ENCODE results near the gene ETV3L.
"Not testable (repeated sequence)": the region's sequence is repeated elsewhere in the genome, so short reads cannot be mapped to it uniquely, and the experiment has no call there.

Gene ETV3L

DNA sequence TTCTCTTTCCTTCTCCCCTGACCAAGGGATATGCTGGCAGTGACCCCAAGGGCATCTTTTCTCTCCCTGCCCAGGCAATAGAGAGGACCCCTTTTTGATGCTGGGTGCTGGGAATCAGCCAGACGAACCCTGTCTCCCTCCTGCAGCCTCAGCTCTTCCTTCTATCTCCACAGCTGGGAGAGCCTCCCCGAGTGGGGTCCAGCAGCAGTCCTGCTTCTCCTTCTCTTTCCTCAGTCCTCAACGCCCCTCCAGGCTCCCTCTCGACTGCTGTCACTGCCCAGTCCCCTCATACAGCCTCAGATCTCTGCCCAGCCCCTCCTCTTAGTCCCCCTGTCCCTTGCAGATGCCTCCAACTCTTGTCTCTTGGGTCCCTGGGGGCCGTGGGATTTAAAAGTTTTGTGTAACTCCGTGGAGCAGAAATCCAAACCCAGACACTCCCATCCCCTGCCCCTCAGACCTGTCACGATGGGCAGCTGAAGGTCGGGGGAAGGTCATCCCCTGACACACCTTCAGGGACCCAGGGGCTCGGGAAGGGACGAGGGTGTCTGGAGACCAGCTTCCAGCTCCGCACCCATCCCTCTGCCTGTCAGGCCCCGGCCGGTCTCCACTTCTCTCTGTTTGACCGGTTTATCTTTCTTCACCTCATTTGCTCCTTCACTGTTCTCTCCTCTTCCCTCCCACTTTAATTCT, 5.8 kb upstream of the ETV3L start:
- no peak for DNase-seq (ENCODE audit: low read depth in 2 of 2)

DNA sequence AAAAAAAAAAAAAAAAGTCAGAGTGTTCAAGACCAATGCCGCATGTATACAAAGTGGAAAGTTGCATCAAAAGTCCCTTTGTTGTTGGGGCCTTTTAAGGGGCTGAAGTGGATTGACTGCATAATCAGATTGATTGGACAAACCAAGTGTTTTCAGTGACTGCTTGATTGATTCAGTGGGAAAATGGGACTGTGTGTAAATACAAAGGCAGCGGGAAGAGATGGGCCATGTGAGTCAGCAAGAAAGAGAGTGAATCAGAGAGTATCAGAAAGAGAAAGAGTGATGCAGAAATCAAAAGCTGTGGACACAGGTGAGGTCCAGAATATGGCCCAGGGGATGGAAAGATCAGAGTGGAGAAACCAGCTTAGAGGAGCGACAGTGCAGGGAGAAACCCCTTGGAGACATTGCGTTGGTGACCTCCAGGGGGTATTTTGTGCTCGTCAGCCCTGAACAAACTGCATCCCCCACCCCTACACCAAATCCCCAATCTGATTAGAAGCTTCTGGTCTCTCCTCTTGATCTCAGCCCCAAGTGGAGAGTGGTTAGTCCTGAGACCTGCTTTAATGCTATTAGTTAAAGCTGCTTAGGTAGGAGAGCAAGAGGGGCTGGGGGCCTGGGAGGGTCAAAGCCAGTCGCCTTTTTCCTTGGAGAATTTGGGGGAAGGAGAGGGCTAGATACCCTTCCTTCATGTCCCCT, 5.1 kb upstream of the ETV3L start:
- no peak for DNase-seq (ENCODE audit: low read depth in 2 of 2)

DNA sequence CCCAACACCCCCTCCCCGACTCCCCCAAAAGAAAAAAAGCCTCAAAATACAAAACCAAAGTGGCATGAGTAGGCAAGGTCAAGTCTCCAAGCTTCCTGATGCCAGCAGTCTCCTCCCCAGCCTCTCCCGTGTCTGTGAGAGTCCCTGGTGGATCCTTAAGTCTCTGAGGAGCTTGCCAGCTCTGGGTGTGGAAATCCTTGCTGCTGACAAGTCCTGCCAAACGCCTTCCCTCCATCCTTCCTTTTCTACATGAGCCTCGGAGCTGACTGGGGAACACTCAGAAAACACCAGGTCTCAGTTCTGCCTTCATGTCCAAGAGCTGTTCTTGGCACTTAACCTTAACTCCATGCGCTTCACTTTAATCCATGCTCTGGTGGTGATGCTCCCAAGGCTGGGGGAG, 3.7 kb upstream of the ETV3L start:
- DNase-seq (ENCODE audit: low read depth in 2 of 2), result no peak

DNA sequence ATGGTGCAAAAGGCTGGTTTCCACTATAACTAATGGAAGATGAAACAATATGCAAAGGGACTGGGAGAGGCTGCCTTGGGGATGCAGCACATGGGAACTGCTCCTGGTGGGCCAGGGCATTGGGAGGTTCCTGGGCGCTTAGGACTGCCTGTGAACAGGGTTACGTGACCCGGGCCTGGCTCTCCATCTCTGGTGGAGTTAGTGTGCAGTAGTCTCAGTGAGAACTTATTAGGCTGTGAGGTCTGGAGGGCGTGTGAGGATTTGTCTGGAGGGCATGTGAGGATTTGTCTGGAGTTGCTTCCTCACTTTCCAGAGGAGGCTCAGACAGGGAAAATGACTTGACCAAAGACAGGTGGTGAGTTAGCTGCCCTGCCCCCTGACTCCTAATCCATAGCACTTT, 1.5 kb upstream of the ETV3L start:
- DNase-seq (ENCODE audit: low read depth in 2 of 2), result no peak

DNA sequence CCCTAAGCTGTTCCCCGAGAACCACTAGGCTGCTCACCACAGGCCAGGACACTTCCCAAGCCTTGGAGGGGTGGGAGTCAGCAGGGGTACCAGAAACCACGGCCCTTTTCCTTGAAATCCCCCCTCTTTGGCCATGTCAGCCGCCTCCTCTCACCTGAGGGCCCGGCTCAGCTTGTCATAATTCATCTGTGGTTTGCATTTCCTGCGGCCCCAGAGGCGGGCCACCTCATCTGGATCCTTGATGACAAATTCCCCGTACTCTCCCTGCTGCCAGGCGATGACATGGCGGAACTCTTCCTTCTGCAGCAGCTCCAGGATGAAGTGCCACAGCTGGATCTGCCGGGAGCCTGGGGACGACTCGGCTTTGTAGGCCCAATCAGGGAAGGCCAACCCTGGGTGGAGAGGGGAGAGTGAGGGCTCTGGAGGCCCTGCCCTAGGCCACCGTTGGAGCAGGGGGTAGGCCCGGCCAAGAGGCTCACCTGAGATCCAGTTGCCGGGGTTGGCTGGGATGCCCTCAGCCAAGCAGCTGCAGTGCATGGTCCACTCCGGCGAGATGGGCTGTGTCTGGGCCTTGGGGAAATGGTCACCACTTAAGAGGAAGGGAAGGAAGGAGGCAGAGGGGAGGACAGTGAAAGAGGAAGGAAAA, 498 bp downstream of the ETV3L start:
- not testable (repeated sequence) for DNase-seq (ENCODE audit: low read depth in 2 of 2)

DNA sequence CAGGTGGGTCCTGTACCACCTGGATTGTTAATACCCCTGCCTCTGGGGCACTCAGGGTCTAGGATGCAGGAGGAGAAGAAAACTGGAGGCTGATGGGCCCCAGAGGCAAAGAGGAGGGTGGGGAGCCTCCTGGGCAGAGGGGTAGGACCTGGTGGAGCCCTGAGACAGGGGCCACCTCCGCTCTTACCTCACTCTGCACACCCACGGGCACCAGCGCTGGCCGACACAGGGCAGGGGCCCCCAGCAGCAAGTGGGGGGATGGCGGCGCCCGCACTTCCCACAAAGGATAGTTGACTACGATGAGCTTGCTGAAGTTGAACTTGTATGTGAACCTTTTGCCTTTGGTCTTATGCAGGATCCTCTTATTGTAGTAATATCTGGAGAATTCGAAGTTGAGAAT, 1.1 kb downstream of the ETV3L start:
- no peak for DNase-seq (ENCODE audit: low read depth in 2 of 2)

DNA sequence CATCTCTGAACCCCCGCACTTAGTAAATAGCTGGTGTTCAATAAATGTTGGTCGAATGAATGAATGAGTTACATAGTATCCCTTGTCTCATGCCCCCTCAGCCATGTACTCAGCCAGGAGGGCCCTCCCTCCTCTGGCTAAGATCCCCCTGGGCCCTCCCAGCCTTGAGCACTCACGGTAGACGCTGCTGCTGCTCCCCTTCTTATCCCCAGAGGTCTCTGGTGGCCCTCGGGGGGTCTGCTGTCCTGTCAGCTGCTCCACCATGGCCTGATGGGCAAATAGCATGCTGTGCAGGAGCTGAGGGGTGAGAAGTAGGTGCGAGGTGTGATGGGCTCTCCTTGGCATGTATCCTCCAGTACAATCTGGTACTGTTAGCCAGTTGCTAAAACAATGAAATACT, 1.9 kb downstream of the ETV3L start:
- DNase-seq (ENCODE audit: low read depth in 2 of 2), result no peak

DNA sequence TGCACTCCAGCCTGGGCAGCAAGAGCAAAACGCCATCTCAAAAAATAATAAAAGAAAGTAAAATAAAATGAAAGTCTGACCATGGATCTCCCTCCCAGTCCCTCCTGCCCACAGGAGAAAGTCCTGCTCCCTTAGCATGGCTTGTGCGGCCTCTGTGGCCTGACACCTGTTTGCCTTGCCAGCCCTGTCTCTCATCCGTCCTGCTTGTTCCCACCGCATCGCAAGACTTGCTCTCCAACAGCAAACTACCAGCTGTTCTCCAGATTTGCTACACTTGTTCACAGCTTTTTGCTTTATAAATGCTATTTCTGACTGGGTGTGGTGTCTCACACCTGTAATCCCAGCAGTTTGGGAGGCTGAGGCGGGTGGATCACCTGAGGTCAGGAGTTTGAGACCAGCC, 2.7 kb downstream of the ETV3L start:
- DNase-seq (ENCODE audit: low read depth in 2 of 2), result no peak

DNA sequence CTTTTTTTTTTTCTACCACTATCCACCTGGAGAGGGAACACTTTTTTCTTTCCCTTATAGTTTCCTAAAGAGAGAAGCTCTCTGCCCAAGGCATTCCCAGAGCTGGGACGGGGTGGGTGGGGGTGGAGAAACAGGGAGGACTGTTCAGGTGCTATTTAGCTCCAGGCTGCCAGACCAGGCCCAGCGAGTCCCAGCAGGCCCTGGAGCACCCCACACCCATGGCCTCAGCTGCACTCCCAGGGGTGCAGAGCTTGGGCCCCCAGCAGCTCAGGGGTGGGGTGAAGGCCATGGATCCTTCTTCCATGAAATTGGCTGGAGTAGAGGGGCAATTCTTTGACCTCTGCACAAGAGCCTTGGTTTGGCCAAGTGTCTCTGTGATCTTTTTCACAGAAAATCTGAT, 4.1 kb downstream of the ETV3L start:
- no peak for DNase-seq (ENCODE audit: low read depth in 2 of 2)

DNA sequence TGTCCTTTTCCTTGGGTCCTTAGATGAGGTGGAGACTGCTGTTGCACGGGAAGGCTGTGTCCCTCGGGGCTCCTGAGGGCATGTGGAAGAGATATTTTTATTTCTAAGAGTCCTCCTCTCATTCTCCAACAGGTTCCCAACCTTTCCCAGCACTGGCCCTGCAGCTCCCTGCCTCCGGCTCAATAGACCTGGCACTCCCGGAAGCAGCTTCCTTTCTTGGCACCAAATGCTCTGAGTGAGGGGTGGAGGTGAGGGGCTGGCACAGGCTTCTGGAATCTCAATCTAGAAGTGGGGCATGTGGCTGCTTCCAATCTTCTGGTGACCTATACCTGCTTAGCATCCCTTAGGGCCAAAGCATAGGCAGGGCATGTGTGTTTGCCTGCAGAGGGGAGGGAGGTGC, 4.5 kb downstream of the ETV3L start:
- no peak for DNase-seq (ENCODE audit: low read depth in 2 of 2)

DNA sequence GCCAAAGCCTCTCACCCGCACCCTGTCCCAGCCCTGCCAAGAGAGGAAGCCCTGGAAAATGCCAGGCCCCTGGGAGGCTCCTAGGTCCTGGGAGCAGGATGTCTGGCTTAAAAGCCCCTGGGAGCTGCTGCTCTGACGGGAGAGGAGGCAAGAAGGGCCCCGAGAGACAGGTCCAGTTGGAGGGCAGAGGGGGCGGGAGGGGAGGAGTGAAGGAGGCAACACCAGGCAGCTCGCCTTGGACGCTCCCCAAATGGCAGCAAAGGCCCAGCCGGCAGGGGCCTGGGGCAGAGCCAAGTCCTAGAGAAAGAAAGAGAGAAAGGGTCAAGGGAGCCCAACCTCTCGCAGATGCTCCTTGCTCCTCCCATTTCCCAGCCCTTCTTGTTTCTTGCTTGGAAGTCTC, 6.8 kb downstream of the ETV3L start:
- no peak for DNase-seq (ENCODE audit: low read depth in 2 of 2)

DNA sequence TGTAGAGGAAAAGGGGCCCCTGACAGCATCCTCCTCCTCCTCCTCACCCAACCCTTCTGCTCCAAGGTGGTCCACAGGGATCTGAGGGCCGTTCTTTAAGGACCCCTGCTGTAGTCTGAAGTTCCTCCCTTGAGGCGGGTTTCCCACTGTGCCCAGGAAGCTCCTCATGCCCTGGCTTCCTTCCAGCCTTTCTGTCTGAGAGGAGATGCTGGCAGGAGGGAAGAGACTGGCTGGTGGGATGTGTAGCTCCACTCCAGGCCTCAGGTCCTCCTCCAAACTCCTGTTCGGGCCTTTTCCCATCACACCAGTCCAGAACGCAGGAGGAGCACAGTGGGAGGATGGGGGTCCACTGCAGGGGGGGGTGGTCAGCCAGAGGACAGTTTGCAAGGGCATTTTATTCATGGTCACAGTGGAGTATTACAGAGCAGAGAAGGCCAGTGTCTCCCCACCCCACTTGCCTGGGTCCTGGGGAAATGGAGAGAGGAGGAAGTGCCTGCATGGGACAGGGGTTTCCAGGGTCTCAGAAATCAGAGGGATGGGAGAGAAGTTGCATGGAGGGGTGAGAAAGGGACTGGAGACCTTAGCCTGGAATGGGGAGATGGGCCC, 7.8 kb downstream of the ETV3L start:
- no peak for DNase-seq (ENCODE audit: low read depth in 2 of 2)

DNA sequence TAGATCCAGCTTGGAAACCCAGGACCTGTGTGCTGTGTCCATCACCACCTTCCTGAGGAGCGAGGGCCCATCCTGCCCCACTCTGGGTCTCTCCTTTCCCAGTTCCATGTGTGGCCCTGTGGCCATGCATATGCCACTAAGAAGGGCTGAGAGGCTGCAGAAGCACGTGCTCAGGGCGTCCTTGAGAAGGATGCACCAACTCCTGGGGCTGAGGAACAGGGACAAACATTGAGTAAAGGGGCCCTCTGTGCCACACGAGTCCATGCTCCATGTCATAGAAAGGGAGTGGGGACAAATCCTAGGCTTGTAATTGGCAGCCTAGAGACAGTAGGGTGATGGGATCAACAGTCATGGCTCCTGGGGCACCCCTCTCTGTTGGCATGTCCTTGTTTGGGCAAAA, 8.4 kb downstream of the ETV3L start:
- DNase-seq (ENCODE audit: low read depth in 2 of 2), result no peak

DNA sequence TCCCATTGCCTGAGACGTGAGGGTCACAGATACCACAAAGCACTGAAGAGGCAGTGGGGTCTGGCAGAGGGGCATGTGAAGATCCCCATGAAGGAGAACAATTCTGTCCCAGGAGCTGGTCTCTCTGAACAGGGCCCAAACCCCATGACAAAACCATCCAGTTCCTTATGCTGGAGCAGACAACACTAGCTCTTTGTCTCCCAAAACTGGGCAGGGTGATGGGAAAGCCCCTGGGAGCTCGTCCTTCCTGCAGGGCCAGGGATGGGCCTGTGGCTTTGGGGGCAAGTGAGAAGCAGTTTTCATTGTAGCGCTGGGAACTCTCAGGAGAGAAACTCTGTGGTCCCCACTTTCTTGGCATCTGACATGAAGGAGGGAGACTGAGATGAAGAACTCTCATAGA, 8.8 kb downstream of the ETV3L start:
- DNase-seq (ENCODE audit: low read depth in 2 of 2), result no peak

DNA sequence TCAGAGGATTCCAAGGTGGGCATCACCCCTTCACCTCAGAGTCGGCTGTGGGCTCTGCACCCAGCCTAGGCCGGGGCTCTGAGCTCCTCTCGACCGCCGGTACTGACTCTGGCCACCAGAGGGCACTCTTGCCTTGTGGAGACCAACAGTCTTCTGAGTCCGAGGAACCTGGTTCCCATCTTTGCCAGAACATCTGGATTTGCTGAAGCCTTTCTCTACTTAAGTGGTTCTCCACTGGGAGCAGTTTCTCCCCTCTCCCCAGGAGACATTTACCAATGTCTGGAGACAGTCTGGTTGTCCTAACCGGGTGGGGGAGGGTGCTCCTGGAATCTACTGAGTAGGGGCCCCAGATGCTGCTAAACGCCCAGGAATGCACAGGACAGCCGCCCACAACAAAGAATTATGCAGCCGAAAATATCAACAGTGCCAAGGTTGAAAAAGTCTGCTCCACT, 9.4 kb downstream of the ETV3L start:
- DNase-seq (ENCODE audit: low read depth in 2 of 2), result peak; percentile 92

DNA sequence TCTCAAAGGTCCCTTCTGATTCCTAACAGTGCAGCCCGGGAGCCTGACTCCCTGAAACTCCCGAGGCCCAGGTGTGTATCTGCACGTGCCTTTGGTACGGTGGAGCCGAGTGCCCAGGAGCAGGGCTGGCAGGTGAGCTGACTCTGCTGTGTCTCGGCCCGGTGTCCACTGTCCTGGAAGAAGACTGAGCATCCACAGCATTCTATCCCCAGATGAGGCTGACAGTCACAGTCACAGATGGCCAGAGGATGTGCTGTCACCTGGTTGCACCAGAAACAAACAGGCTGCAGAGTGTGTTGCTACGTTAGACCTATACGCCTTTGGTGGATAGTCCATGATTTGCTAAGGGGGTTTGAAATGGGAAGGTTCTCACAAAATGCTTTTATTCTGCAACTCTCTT, 9.8 kb downstream of the ETV3L start:
- no peak for DNase-seq (ENCODE audit: low read depth in 2 of 2)

DNA sequence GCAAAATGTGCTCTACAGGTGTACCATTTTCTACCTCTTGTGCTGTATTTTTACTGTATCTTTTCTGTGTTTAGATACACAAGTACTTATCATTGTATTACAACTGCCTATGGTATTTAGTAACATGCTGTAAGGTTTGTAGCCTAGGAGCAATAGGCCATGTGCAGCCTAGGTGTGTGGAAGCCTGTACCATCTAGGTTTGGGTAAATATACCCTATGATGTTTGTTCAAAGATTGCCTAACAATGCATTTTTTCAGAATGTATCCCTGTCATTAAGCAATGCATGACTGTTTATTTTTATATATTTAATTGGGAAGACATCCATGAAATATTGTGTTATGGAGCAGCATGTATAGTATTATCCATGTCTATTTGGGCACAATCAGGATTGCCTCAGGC, 11.0 kb downstream of the ETV3L start:
- DNase-seq (ENCODE audit: low read depth in 2 of 2), result no peak

DNA sequence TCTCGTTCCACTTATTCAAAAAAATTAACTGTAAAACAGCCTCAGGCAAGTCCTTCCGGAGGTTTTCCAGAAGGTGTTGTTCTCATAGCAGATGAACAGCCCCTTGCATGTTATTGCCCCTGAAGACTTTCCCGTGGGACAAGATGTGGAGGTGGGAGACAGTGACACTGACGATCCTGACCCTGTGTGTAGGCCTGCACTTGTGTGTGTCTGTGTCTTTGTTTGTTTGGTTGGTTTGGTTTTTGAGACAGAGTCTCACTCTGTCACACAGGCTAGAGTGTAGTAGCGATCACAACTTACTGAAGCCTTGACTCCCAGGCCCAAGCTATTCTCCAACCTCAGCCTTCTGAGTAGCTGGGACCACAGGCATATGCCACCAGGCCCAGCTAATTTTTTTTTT, 12.6 kb downstream of the ETV3L start:
- no peak for DNase-seq (ENCODE audit: low read depth in 2 of 2)

DNA sequence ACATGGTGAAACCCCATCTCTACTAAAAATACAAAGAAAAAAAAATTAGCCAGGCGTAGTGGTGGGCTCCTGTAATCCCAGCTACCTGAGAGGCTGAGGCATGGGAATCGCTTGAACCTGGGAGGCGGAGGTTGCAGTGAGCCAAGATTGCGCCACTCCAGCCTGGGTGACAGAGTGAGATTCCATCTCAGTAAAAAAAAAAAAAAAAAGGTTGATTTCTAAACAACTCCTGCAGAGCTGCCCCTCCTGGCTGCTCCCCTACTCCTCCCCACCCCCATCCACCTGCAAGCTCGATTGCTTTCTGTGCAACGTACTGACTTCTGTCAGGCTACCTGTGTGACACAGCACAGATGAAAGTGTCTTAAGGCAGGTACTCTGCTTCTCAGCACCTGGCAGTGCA, 13.3 kb downstream of the ETV3L start:
- no peak for DNase-seq (ENCODE audit: low read depth in 2 of 2)

DNA sequence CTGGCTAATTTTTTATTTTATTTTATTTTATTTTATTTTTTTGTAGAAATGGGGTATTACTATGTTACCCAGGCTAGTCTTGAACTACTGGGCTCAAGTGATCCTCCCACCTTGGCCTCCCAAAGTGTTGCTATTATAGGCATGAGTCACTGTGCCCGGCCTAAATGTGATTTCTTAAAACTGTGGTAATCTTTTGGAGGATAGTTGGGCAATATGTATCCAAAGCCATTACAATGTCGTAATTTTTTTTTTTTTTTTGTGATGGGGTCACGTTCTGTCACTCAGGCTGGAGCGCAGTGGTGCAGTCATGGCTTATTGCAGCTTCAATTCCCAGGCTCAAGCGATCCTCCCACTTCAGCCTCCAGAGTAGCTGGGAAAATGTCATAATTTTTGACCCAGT, 14.2 kb downstream of the ETV3L start:
- DNase-seq (ENCODE audit: low read depth in 2 of 2), result no peak

DNA sequence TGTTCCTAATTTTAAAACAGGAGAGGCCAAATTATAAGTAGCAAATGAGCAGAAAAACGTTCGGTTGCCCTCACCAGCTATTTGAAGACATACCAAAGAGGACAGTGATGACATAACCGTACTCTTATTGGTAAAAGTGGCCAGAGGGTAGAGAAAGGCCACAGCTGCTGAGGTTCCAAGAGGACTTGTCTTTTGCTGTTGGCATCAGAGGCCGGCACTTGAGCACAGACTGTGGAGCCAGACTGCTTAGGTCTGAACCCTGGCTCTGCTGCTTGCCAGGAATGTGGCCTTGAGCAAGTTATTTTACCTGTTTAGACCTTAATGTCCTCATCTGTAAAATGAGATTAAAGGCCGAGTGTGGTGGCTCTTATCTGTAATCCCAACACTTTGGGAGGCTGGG, 14.9 kb downstream of the ETV3L start:
- no peak for DNase-seq (ENCODE audit: low read depth in 2 of 2)

DNA sequence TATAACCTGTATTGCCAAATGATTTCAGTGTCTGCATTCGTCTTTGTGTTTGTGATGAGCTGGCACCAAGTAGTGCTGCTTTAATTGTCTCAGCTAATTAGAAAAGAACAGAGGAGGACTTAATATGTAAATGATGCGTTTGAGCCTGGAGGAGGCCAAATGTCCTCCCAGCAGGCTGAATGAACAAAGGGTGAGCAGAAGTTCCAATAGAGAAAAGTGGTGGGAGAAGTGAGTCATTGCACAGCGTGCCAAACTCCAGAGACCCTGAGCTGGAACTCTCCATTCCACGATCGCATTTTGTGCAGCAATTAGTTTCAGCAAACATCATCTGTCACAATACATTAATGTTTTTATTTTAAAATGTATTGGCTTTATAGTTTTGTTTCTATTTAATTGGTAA, 17.9 kb downstream of the ETV3L start:
- no peak for DNase-seq (ENCODE audit: low read depth in 2 of 2)

DNA sequence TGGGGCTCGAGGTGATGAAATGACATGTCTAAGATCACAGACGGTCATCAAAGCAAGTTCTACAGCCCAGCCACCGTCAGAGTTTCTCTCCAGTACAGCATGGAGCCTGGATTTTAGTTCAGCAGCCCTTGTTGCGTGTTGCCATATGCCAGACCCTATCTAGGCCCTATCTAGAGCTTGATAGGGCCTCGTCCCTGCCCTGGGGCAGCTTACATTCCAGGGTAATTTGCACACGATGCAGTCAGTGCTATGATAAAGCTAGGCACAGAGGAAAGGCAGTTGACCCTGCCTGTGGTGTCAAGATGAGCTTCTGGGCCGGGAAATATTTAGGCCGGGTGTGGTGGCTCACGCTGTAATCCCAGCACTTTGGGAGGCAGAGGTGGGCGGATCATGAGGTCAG, 18.9 kb downstream of the ETV3L start:
- DNase-seq (ENCODE audit: low read depth in 2 of 2), result no peak

All from fibroblast of skin of left biceps (primary cell).